HG03139 (cell line): Measurements from ENCODE around the gene KCNK4.
"Not testable (repeated sequence)": the region's sequence is repeated elsewhere in the genome, so short reads cannot be mapped to it uniquely, and the experiment has no call there.

Experiments used
- ATAC-seq: cut with Tn5 transposase; IDR thresholded peaks from one replicate; pipeline ENCODE4 v1.9.1; 2021; ENCODE audit not compliant: unreplicated experiment

Gene KCNK4

DNA sequence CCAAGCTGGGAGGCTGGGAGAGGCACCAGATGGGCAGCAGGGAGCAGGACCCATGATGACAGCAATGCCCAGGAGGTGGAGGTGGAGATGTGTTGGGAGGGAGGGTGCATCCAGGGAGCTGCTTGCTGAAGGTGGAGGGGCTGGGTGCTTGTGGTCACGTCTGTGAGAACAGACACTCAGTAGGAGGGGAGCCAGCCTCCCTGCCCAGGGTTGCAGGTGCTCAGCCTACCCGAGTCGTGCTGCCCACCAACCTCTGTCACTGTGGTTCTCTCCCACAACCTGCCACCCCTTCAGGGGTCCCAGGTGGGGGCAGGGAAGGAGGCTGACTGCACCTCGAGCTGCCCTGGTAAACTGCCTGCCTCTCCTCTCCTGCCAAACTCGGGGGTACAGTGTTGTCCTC, 32.3 kb downstream of the KCNK4 start:
- no peak for ATAC-seq

DNA sequence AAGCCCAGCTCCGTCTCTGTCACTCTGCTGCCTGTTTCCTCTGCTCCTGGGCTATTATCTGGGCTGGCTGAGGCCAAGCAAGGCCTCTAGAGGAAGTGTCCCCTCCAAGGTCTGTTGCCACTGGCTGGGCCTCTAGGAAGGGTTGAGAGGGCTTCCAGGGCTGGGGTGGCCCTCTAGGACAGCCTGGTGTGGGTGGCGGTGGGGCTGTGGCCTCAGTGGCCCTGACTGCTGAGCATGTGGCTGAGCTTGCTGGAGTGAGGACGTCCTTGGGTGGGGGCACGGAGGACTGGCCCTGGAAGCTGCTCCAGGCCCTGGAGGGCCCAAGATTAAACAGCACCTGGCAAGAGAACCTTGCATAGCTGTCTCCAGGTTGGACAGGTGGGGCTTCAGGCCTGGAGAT, 32.9 kb downstream of the KCNK4 start:
- not testable (repeated sequence) for ATAC-seq

DNA sequence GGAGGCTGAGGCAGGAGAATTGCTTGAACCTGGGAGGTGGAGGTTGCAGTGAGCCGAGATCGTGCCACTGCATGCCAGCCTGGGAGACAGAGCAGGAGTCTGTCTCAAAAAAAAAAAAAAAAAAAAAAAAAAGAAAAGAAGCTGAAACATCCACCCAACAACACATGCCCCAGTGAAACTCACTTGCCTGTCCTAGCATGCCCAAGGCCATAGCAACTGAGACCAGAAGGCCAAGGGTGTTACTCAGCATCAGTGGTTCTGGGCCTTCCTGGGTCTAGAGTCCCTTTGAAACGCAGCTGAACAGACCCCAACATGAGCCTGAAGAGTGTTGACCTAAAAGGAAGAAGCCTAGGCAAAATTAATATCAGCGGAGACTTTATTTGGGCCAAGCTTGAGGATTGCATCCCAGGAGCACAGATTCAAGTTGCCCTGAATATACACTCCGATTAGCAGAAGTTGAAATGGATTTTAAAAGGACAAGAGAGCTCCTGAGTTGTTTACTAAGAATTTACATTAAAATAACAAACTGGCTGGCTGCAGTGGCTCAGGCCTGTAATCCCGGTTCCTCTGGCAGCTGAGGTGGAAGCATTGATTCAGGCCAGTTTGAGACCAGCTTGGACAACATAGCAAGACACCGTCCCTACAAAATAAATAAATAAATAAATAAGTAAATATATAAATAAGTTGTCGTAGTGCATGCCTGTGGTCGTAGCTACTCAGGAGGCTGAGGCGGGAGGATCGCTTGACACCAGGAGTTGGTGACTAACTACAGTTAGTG, 33.8 kb downstream of the KCNK4 start:
- no peak for ATAC-seq

DNA sequence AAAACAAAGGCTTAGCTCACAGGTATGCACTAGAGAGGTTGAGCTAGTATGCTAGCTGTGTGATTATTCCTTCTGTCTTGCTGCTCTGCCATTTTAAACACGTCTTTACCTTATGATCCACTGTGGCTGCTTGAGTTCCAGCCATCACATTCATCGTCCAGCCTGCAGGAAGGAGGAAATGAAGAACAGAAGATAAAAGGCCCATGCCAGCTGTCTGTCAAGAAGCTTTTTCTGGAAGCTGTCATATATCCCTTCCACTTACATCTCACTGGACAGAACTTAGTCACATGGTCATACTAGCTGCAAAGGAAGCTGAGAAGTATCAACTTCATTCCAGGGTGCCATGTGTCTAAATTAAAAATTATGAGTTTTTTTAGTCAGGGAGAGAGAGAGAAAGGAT, 36.3 kb downstream of the KCNK4 start:
- no peak for ATAC-seq

DNA sequence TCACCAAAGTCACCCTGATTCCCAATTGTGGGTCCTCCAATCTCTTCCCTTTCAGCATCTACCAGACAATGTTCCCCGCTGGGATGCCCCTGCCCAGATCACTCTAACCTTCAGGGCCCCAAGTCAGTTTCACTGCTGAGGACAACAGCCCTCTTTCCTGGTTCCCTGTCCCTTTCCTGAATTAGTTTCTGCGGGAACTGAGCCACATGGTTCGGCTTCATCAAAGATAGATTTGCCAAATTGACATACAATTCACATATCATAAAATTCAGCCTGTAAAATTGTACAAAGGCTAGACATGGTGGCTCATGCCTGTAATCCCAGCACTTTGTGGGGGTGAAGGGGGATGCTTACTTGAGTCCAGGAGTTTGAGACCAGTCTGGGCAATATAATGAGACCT, 36.9 kb downstream of the KCNK4 start:
- ATAC-seq: no peak

DNA sequence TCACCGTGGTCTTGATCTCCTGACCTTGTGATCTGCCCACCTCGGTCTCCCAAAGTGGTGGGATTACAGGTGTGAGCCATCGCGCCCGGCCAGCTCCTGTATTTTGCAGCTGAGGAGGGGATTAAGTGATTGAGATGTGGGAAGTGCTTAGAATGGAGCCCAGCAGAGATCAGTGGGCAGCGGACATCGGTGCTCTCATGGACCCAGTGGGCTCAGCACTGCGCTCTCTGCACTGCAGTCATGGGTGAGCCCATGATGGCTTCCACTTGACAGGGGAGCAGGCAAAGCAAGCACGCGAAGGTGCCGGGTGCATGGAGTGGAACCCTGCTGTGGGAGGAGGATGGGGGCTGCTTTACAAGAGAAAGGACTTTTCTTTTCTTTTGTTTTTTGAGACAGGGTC, 39.8 kb downstream of the KCNK4 start:
- no peak for ATAC-seq

DNA sequence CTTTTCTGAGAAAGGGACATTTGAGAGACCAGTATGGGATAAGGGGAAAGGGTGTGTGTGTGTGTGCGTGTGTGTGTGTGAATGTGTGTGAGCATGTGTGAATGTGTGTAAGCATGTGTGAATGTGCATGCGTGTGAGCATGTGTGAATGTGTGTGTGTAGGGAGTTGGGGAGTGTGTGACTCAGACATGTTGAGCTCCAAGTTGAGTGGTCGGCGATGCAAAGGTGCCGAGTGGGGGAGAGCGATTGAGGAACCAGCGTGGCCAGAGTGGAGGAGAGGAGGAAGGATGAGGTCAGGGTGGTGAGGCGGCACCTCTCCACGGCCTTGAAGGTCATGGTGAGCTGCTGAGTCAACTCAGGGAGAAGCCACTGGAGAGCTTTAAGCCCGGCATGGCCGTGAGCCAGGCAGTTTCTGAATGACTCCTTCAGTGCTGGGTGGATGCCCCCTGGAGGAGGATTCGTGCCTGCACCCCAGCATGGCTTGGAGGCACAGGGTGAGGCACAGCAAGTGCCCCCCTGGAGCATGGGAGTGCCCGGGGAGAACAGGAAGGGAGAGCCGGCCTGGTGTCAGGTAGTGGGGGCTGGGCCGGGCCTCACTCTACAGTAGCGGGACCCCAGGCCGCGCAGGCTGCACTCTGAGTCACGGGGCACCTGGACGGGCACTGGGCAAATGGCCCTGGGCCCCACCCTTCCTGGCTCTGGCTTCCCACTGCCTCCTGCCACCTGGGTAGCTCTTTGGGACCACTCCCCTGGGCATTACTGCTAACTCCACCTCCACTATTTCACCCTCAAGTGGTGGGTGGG, 40.7 kb downstream of the KCNK4 start:
- ATAC-seq: no peak

DNA sequence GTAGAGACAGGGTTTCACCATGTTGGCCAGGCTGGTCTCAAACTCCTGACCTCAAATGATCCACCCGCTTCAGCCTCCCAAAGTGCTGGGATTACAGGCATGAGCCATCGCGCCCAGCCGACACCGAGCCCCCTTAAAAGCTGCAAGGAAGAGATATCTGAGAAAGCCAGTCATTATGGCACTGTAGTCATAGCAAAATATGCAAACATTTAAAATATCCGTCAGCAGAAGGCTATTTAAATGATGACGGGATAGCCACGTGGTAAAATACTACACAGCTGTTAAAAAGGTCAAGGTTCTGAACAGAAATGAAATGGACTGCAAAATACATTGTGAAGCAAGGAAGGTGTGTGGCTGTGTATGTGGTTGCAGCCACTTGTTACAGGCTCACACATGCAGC, 42.5 kb downstream of the KCNK4 start:
- no peak for ATAC-seq

DNA sequence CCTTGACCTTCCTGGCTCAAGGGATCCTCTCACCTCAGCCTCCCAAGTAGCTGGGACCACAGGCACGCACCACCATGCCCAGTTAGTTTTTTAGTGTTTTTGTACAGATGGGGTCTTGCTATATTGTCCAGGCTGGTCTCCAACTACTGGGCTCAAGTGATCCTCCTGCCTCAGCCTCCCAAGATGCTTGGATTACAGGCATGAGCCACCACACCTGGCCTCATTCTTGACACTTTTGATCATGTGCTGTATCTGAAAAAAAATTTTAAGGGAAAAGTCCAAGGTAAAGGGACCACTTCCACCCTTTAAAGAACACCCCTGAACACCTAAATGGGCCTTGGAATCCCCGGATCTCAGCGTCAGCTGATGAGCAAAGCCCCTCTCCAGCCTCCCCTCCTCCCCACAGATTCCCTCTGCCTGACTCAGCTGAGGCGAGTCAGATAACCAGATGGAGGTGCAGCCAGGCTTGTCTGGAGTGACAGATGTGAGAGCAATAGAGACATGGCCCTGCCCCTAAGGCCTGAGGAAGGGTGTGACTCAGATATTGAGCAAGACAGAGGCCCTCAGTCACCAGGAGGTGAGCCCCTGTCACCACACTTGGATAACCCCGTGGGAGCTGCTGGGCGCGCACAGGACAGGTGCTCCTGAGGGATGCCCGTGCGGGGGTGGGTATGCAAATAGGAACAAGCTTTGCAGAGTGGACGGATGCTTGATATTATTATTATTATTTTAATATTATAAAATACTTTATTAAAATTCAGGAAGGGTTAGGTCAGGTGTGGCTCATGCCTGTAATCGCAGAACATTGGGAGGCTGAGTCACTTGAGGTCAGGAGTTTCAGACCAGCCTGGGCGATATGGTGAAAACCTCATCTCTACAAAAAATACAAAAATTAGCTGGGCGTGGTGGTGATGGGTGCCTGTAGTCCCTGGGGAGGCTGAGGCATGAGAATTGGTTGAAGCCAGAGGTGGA, 43.9 kb downstream of the KCNK4 start:
- ATAC-seq: peak; percentile 70

DNA sequence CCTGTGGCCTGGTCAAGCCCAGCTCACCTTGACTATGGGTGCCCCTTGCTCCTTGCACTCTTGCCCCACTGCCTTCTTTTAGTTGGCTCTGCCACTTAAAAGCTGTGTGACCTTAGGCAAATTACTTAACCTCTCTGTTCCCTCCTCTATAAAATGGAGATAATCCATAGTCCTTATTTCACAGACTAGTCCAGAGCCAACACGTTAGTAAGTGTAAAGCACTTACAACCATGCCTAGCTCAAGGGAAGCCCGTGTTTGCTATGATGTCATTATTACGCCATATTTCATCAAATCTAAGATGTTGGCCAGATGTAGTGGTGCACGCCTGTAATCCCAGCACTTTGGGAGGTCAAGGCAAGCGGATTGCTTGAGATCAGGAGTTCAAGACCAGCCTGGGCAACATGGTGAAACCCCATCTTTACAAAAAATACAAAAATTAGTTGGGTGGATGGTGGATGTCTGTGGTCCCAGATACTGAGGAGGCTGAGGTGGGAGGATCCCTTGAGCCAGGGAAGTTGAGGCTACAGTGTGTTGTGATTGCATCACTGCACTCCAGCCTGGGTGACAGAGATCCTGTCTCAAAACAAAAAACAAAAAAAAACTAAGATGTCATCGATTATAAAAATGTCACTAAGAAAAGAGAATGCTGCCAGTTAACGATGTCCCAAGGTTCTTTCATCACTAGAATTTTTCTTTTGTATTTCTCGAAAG, 46.6 kb downstream of the KCNK4 start:
- ATAC-seq: no peak

DNA sequence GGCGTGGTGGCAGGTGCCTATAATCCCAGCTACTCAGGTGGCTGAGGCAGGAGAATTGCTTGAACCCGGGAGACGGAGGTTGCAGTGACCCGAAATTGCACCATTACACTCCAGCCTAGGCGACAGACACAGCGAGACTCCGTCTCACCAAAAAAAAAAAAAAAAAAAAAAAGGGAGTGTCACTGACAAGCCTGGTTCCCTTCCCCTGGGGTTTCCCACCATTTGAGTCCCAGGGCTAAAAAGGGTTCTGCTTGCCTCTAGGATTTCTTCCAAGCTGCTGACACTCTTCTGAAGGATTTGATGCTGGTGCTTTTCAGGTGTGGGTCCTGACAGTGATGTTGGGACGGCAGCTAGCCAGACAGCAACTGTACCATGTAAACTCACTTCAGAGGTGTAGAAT, 47.6 kb downstream of the KCNK4 start:
- ATAC-seq: no peak

DNA sequence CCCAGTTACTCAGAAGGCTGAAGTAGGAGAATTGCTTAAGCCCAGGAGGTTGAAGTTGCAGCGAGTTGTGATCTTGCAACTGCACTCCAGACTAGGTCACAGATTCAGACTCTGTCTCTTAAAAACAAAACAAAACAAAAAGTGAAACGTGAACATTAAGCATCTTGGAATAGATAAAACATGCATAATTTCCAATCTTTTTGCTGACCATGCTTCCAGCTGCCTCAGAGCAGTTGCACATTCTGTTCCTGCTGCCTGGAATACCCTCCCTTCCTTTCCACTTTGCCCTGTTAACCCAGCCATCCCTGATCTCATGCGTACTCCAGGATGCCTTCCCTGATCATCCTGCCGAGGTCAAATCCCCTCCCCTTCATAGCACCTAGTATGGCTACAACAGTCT, 48.2 kb downstream of the KCNK4 start:
- ATAC-seq: no peak

DNA sequence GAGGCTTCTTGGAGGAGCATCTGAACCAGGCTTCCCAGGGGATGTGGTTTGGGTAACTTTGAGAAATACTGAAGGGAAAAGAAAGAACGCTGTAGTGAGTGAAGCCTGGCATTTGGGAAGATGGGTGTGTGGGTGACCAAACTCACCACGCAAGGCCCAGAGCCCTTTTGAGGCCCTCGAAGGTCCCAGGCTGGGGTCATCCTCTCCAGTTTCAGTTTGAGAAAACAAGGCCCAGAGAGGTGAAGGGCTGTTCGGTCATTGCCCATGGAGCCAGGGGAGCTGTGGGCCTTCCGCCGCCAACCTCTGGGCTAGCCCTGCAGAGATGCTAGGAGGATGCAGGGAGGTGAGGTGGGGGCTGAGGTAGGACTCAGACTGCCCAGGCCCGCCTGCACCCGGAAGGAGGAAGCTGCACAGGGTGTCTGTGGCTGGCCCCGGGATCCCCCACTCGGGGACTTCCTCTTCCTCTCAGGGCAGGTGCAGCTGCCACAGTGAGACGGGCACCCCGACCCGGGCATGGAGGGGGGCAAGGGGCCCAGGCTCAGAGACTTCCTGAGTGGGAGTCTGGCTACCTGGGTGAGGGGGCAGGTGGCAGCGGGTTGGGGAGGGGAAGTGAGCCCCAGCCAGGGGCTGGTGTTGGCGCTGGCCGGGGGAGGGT, 48.8 kb downstream of the KCNK4 start, which contains the start of gene CCDC88B:
Gene CCDC88B, plus strand, starts transcription at position 451 of the 655 bp plus-strand sequence. Its CDS starts 63 bp downstream, at position 514.
- peak; percentile 36 for ATAC-seq

DNA sequence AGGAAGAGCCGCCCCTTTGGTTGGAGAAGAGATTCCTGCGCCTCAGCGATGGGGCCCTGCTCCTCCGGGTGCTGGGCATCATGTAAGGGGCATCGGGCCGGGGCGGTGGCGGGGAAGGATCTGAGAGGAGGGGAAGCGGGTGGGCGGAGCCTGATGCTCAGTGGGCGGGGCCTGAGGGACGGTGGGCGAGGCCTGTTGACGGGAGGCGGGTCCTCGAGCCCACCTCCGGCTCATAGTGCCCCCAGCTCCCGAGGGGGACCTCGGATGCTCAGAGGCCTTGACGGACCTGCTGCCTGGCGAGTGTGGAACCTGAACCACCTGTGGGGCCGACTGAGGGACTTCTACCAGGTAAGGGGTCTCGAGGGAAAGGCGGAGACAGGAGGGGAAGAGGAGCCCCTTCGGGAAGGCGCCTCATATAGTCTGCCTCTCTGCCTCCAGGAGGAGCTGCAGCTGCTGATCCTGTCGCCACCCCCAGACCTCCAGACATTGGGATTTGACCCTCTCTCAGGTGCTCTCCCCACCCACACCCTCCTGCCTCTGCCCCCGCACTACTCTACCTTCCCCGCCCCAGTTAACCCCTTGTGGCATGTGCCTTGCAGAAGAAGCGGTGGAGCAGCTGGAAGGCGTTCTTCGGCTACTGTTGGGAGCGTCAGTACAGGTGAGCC, 49.7 kb downstream of the KCNK4 start:
- ATAC-seq: peak; percentile 31

DNA sequence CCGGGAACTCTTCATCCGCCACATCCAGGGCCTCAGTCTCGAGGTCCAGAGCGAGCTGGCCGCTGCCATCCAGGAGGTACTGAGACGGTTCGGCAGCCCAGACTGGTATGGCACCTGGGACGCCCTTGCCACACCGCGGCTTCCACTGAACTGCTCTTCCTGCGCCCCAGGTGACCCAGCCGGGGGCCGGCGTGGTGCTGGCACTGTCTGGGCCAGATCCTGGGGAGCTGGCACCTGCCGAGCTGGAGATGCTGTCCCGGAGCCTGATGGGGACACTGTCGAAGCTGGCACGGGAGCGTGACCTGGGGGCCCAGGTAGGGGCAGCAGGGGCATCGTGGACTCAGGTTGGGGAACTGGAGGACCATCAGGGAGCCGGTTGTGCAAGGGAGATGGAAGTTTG, 50.3 kb downstream of the KCNK4 start:
- no peak for ATAC-seq

DNA sequence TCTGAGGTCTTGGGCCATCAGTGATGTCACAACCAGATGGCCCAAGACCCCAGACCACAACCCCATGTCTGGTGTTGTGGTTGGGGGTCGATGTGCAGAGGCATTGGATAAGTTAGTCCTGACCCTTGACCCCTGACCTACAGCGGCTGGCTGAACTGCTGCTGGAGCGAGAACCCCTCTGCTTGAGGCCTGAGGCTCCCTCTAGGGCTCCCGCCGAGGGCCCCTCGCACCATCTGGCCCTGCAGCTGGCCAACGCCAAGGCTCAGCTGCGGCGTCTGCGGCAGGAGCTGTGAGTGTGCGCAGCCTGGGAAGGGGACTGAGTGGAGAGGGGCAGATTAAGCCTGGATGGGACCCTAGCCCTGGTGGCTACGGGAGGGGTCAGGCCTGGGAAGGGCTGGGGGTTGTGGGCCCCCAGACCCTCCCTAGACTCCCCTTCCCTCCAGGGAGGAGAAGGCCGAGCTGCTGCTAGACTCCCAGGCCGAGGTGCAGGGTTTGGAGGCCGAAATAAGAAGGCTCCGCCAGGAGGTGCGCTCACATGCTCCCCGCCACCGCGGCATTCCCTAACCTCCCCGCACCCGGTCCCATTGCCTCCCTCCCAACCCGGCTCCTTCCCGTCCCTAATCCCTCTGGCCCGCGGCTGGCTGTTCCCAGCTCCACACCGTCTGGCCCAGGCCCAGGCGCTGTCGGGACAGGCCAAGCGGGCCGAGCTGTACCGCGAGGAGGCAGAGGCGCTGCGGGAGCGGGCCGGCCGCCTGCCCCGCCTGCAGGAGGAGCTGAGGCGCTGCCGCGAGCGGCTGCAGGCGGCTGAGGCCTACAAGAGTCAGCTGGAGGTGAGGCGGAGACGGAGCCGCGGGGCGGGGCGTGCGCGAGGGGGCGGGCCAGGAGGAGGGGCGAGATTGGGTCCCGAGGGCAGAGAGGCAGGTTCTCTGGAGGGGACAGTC, 51.0 kb downstream of the KCNK4 start:
- ATAC-seq: no peak

DNA sequence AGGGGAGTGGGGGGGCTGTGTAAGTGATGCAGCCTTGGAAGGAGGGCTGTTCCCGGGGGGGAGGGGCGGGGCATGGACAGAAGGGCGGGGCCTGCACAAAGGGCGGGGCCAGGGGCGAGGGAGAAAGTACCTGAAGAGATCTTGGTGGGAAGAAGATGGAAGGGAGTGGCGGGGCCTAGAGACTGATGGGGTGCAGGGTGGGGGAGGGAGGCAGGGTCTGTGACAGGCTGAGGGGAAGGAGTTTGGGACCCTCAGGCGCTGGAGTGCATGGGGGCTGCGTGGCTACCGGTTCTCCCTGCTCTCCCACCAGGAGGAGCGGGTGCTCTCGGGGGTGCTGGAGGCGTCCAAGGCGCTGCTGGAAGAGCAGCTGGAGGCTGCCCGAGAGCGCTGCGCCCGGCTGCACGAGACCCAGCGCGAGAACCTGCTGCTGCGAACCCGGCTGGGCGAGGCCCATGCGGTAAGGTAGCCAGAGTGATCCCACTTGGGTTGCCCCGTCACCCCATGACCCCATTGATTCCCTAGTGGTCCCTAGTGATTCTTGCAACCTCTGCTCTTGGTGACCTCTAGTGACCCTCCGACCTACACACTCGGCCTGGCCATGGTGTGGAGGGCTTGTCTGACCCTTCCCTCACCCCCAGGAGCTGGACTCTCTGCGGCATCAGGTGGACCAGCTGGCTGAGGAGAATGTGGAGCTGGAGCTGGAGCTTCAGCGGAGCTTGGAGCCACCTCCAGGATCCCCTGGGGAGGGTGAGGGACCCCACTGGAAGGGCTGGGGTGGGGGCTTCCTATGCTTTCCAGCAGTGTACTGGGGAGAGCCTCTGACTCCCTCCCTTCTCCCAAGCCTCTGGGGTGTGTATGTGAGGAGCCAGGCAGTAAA, 52.0 kb downstream of the KCNK4 start:
- no peak for ATAC-seq
